ENCODE measurements around the gene SLC5A10.

Gene SLC5A10

DNA sequence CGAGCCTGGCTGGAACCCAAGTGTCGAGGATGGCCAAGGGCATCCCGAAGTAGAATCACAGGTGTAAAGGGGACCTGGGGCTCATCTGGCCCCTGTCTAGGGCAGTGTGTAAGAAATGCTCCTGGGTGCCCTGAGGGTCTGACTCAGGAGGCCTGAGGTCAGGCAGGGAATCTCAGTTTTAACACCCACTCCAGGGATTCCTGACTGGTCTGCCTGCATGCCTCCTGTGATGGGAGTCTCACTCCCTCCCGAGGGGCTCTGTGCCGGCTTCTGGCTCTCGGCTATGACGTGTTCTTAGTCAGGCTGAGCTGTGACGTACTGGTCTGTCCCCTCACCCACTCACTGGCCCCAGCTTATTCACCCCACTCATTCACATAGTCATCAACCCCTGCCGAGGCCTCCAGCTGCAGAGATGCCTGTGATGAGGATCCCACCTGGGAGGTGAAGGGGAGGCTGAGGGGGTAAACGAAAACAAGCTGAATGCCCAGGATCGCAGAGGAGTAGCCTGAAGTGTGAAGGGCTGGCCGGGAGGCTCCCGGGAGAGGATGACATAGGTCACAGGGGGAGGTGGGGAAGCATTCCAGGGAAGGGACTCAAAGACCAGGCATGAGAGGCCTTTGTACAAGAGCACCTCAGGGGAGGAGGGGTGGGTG lies 28.8 kb downstream of the SLC5A10 start:
- H3K27ac Mint-ChIP-seq: no peak overlapping the region
- H3K36me3 Mint-ChIP-seq: no peaks in the 10 kb centered on the region

DNA sequence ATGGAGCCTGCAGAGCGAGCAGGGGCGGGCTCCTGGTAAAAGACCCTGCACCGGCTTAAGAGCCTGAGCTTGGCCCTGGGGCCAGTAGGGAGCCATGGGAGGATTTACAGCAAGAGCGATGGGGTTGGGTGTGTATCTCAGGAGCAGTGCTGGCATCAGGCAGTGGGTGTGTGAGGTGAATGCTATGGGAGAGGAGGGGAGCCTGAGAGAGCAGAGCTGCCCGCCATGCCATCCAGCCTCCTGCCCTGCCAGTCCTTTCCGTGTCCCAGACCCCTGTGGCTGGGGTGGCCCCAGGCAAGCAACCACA lies 29.3 kb downstream of the SLC5A10 start:
- Mint-ChIP-seq H3K27me3 (no peaks in the 10 kb centered on the region), H3K36me3 (no peaks in the 10 kb centered on the region), H3K27ac (no peak overlapping the region), H3K4me1 (ENCODE audit: low read depth) (peaks cover 1% of the 10 kb centered on the region), H3K9me3 (ENCODE audit: low read depth) (no peaks in the 10 kb centered on the region), H3K4me3 (no peak overlapping the region)

More for the DNA sequence above, 28.8 kb downstream of the SLC5A10 start:
- H3K27me3 Mint-ChIP-seq: no peaks in the 10 kb centered on the region
- no peaks in the 10 kb centered on the region for H3K4me1 Mint-ChIP-seq (ENCODE audit: low read depth)
- no peak overlapping the region for H3K4me3 Mint-ChIP-seq
- H3K9me3 Mint-ChIP-seq (ENCODE audit: low read depth): no peaks in the 10 kb centered on the region

DNA sequence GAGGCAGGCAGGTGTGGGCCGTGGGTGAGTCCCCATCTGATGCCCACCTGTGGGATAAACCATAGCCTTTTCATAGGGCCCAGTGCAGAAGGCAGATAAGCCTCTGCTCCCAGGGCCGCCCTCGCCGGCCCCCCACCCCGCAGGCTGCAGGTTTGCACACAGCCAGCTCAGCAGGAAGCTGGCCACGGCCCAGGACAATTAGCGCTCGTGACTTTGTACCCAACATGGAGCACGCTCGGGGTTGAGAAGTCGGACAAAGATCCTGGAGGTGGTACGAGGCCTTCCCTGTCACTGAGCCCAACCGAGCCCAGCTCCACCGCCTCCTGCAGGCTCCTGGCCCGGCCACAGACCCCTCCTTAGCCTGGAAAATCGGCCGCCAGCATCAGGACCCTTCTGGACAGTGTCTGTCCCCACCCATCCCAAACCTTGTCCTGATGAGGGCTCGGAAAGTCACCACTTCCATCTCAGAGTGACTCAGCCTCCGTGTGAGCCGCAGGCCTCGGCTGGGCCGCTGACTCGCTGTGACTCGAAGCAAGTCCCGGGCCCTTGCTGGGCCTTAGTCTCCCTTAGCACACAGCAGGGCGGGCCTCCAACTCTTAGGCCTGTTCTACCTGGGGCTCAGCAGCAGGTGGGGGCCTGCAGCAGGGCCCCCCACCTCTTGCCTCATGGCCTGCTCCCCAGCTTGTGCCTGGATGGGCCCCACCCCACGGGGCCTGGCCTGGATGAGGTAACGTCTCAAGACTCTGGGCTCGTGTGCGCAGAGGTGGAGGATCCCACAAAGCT lies 29.9 kb downstream of the SLC5A10 start:
- Mint-ChIP-seq H3K4me1 (ENCODE audit: low read depth) (peaks cover 3% of the 10 kb centered on the region), H3K27ac (no peak overlapping the region), H3K4me3 (no peak overlapping the region), H3K9me3 (ENCODE audit: low read depth) (no peaks in the 10 kb centered on the region), H3K36me3 (no peaks in the 10 kb centered on the region), H3K27me3 (no peaks in the 10 kb centered on the region)

DNA sequence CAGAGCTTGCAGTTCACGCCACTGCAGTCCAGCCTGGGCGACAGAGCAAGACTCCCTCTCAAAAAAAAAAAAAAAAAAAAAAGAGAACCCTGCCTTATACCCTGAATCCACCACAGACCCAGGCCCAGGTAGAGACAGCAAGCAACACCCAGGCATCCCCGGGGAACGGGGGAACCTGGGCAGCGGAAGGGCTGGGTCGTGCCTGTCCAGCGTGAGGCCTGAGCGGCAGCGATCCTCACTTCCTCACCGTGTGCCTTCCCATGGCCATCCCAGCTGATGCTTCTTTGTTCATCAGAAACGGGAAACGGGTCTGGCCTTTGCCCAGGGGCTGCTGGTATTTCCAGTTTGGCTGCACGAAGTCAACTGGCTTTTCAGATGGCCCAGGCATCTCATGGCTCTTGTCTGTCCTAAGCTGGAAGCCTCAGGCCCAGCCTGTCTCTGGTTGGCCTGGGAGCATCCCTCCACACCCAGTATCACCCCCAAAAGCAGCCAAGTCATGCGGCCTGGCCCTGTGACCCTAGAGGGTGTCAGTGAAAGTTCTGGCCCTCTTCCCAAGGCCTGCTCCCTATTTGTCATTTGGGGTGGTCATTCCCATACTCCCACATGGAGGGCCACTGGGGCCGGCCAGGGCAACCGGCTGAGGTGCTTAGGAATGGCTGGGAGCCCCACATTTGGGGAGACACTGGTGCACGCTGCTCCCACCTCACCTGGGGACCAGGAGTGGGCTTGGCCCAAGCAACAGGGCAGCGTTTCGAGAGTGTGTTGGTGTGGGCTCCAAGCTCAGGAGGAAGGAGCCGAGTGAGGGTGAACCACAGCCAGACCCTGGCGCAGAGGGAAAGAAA lies 32.5 kb downstream of the SLC5A10 start:
- Mint-ChIP-seq H3K36me3 (peaks cover 8% of the 10 kb centered on the region), H3K4me3 (no peak overlapping the region), H3K27me3 (no peaks in the 10 kb centered on the region), H3K27ac (no peak overlapping the region), H3K9me3 (ENCODE audit: low read depth) (no peaks in the 10 kb centered on the region), H3K4me1 (ENCODE audit: low read depth) (peaks cover 11% of the 10 kb centered on the region)

DNA sequence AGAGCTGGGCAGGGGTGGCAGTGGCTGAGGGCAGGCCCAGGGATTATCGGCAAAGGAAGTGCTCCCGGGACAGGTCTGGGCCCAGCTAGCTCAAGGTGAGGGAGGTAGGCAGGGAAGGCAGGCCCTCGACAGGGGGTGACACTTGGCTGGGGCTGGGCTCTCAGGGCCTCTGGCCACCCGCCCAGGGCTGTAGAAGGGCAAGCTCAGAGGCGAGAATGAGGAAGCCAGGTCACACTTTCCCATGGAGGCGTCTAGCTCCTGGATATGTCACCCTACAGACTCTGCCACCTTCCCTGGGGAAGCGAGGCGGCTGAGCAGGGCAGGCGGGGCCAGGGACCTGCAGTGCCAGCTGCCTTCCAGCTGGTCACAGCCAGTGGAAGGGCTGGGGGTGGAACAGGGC lies 33.5 kb downstream of the SLC5A10 start:
- Mint-ChIP-seq H3K4me1 (ENCODE audit: low read depth) (peaks cover 11% of the 10 kb centered on the region), H3K27me3 (no peaks in the 10 kb centered on the region), H3K27ac (no peak overlapping the region), H3K36me3 (peaks cover 8% of the 10 kb centered on the region), H3K9me3 (ENCODE audit: low read depth) (no peaks in the 10 kb centered on the region), H3K4me3 (no peak overlapping the region)

DNA sequence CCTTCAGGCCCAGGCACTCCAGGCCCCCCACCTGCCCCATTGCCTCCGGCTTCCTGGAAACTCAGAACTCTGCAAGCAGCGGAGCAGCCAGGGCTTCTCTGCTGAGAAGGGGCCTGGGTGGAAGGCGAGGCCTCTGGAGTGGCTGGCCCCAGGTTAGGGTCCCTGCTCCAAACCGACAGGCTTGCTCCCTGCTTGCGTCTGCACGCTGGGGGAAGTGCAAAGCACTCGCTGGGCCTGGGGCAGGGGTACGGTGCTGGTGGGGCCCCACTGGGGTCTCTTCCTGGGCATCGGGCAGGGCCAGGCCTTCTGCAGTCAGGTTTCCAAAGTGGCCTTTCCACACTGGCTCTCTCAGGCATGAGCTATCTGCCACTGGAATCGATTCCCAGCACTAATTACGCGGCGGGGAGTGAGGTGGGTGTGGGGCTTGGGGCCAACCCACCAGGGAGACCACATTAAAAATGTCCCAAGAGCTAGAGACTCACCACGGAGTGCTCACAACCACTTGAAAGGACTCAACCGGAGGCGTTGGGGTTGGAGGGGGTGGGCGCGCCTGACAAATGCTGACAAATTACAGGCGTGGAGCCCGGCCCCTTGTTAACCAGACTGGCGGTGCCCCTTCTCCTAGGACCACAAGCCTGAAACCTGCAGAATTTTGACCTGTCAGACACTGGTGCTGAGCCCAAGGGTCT lies 34.7 kb downstream of the SLC5A10 start:
- no peaks in the 10 kb centered on the region for H3K9me3 Mint-ChIP-seq (ENCODE audit: low read depth)
- H3K27me3 Mint-ChIP-seq: no peaks in the 10 kb centered on the region
- peaks cover 11% of the 10 kb centered on the region for H3K4me1 Mint-ChIP-seq (ENCODE audit: low read depth)
- H3K27ac Mint-ChIP-seq: no peak overlapping the region
- H3K36me3 Mint-ChIP-seq: peaks cover 8% of the 10 kb centered on the region
- no peak overlapping the region for H3K4me3 Mint-ChIP-seq

DNA sequence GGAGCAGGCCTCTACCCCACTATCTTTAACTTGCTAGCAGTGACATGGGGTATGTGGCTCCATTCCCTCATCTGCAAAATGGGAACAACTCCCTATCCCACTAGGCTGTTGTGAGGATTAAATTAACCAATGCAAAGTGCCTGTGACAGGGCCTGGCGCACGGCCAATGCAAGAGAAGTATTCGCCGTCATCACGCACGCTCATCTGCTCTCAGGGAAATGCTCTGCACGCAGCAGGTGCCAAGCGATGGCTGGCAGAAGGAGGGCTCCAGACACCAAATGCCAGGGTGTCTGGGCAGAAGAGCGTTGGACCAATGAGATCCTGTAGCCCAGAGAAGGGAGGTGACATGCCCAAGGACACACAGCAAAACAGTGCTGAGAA lies 35.3 kb downstream of the SLC5A10 start:
- Mint-ChIP-seq H3K27me3 (no peaks in the 10 kb centered on the region), H3K27ac (no peak overlapping the region), H3K4me1 (ENCODE audit: low read depth) (peaks cover 13% of the 10 kb centered on the region), H3K36me3 (peaks cover 8% of the 10 kb centered on the region), H3K9me3 (ENCODE audit: low read depth) (no peaks in the 10 kb centered on the region), H3K4me3 (no peak overlapping the region)

DNA sequence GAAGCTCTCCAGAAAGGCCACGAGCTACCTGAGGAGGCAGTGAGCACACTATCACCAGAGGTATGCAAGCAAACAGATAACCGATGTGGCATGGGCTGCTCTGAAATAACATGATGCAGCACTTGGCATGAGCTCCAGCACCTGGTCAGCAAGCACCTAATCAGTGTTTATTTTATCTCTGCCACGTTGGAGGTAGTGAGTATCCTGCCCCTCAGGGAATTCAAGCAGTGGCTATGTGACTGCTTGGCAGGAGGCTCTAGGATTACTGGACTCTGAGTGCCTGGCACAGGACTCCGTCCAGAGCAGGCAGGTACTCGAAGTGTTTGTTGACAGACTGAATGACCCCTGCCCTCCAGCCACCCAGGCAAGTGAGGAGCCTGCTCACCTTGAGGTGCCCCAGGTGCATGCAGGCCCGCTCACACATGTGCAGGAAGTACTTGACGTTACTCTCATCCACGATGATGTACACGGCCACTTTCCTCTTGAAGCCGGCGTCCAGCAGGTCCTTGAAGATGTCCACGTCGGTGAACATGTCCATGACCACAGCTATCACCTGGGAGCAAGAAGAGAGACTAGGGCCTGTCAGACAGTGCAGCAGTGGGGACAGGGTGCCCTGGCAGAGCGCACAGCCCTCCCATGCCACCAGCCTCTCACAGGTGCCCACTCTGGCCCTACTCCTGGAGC lies 36.0 kb downstream of the SLC5A10 start:
- H3K36me3 Mint-ChIP-seq: peaks cover 8% of the 10 kb centered on the region
- no peaks in the 10 kb centered on the region for H3K9me3 Mint-ChIP-seq (ENCODE audit: low read depth)
- H3K4me3 Mint-ChIP-seq: no peak overlapping the region
- H3K4me1 Mint-ChIP-seq (ENCODE audit: low read depth): peaks cover 18% of the 10 kb centered on the region
- H3K27ac Mint-ChIP-seq: no peak overlapping the region
- H3K27me3 Mint-ChIP-seq: no peaks in the 10 kb centered on the region

DNA sequence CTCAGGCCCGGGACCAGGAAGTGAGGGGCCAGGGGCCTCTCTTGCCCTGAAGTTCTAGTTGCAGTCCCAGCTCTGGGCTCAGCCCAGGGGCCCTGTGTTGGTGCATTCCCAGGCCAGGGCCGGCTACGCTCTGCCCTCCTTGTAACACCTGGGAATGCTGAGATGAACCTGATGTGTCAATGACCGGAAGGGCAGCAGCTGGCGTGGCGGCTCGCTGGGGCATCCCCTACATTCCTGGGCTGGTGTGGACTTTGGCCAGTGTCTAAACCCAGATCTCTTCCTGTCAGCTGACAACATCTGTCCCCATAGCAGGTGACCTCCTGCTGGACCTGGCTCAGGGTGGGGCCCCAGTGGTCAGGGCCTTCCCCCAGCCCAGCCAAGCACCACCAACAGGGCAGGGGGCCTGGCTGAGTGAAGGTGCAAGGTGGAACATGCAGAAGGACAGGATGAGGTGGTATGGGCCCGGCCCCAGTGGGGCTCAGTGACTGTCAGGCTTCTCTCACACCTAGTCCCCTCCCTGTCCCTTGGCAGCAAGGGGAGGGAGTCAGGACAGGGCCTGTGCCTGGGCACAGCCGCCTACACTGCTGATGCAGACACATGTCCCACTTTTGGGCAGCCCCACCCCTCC lies 36.7 kb downstream of the SLC5A10 start:
- H3K4me1 Mint-ChIP-seq (ENCODE audit: low read depth): peaks cover 24% of the 10 kb centered on the region
- H3K36me3 Mint-ChIP-seq: peaks cover 8% of the 10 kb centered on the region
- no peak overlapping the region for H3K27ac Mint-ChIP-seq
- H3K9me3 Mint-ChIP-seq (ENCODE audit: low read depth): no peaks in the 10 kb centered on the region
- no peak overlapping the region for H3K4me3 Mint-ChIP-seq
- H3K27me3 Mint-ChIP-seq: no peaks in the 10 kb centered on the region

DNA sequence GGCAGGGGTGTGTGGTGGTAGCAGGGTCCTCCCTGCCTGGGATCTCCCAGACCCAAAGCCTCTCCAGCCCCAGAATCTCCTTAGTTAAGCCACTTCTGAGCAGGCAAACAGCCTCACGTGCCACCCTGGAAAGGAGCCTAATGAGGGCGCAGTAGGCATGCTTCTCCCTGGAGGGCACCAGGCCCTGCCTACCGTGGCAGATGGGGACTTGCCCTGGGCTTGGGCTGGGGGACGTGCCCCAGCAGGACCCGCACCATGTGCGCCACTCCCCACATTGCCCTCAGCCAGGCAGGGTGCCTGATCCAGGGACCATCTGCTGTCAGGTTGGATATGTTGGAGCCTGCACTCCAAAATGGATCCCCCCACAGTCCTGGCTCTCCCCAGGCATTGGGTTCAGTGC lies 38.4 kb downstream of the SLC5A10 start:
- Mint-ChIP-seq H3K4me3 (no peak overlapping the region), H3K4me1 (ENCODE audit: low read depth) (peaks cover 36% of the 10 kb centered on the region), H3K36me3 (peaks cover 9% of the 10 kb centered on the region), H3K9me3 (ENCODE audit: low read depth) (peaks cover 2% of the 10 kb centered on the region), H3K27ac (no peak overlapping the region), H3K27me3 (no peaks in the 10 kb centered on the region)

DNA sequence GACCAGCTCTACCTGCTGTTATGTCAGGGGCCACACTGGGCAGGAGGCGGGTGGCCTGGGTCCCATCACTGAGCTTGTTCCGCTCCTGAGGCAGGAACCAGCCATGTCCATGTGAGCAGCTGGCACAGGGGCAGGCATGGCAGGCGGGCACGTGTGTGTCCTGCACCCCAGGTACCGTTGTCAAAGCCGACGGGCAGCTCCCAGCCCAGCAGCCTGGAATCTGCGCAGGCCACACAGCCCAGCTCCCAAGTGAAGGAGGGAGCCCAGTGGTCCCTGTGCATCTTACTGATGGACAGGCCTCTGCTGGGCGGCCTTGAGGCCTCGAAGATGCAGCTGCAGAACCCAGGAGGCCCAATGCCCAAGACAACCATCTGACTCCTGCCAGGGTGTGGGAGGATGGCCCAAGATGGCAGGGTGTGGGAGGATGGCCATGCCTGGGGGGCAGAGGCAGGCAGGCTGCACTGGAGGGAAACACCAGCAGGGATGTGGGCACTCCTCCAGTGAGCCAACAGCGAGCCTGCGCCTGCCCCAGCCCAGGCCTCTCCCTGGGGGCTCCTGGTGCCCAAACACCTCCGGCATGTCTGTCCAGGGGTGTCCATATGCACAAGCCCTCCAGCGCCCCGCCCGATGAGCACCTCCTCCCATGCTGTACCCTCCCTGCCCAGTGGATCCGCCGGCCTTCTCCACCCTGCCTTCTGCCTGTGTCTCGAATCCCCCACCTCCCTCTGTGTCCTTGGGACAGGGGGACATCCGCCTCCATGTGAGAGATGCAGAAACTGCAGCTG lies 39.8 kb downstream of the SLC5A10 start:
- no peak overlapping the region for H3K27ac Mint-ChIP-seq
- peaks cover 3% of the 10 kb centered on the region for H3K9me3 Mint-ChIP-seq (ENCODE audit: low read depth)
- peaks cover 13% of the 10 kb centered on the region for H3K36me3 Mint-ChIP-seq
- H3K4me1 Mint-ChIP-seq (ENCODE audit: low read depth): peaks cover 36% of the 10 kb centered on the region
- H3K4me3 Mint-ChIP-seq: no peak overlapping the region
- no peaks in the 10 kb centered on the region for H3K27me3 Mint-ChIP-seq

DNA sequence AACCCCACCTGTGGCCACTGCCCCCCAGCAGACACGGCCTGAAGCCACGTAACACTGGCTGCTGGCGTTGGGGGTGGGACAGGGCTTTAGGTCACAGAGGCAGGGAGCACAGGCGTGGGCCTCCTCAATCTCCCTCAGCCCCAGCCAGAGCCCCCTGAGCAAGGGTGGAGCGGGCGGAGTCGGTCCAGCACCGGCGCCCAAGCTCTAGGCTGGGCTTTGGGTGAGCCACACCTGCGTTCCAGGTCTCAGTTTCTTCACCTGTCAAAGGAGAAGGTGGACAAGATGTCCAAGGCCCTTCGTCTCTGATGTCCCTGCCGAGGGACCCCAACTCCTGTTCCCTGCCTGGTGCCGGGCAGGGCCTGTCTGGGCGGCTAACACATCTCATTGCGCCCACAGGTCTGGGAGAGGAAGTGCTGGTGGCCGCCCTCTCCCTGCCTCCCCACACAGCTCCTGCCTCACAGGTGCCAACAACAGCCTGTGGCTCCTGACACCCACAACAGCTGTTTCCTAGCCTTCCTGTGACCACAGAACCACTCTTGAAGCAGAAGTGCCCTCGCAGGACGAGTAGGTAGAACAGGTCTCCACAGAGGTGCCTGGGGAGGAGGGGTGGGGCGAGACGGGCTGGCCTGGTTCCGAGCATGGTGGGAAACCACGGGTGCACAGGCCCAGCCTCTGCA lies 40.6 kb downstream of the SLC5A10 start:
- H3K36me3 Mint-ChIP-seq: peaks cover 12% of the 10 kb centered on the region
- no peaks in the 10 kb centered on the region for H3K27me3 Mint-ChIP-seq
- peaks cover 27% of the 10 kb centered on the region for H3K4me1 Mint-ChIP-seq (ENCODE audit: low read depth)
- H3K27ac Mint-ChIP-seq: no peak overlapping the region
- no peak overlapping the region for H3K4me3 Mint-ChIP-seq
- H3K9me3 Mint-ChIP-seq (ENCODE audit: low read depth): peaks cover 3% of the 10 kb centered on the region

DNA sequence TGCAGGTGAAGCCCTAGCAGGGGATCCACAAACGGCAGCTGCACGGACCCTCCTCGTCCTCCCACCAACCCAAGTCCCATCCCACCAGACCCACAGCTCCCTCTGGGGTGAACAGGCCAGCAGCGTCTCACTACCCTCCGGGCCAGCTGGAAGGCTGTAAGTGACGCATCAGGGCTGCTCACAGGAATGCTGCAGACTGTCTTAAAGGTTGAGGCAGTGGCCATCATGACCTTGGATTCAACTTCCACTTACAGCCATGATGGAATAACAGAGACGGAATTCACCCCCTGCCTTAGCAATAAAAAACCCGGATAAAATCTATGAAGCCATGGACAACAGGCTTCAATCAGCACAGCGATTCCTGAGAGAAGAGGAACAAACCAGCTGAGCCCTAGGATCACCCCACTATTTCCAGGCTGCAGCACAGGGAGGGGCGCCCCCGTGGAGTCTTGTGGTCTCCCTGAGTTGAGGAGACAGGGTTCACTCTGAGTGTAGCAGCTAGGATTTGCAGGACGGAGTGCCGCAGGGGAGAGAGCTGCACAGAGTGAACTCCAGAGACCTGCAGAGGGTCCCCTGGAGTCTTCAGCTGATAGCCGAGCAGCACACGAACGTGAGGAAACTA lies 42.1 kb downstream of the SLC5A10 start:
- Mint-ChIP-seq H3K4me3 (no peak overlapping the region), H3K36me3 (peaks cover 10% of the 10 kb centered on the region), H3K9me3 (ENCODE audit: low read depth) (peaks cover 3% of the 10 kb centered on the region), H3K27ac (no peak overlapping the region), H3K27me3 (no peaks in the 10 kb centered on the region), H3K4me1 (ENCODE audit: low read depth) (peaks cover 26% of the 10 kb centered on the region)

All from activated naive CD8-positive, alpha-beta T cell (primary cell).